ENCODE measurements around the gene STIM1.

The STIM1 gene

DNA sequence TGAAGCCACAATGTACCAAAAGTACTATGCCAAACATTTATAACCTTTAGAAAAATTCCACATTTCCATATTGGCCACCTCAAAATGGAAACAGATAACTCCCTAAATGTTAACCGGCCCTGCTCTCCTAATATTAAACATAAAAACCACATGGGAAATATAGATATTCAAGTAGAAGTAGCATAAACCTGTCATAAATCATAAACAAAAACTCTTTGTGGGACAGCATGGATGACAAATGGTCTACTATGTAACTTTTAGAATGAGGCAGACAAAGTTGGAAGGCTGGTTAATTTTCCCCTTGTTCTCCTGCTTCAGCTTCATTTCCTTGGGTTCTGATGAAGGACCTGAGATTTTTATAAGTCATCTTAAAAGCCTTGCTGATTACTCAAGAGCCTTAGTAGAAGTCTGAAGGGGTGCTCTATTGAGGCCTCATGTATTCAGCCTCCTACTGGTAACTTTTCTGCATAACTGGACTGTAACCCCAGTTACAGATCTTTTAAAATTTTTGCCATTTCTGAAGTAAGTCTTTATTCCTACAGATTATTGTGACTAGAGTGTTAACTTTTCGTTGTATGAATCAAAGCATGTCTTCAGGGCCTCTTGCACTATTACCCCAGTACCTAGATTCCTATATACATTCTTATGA lies 116.4 kb downstream of the STIM1 start:
- no peaks in the 10 kb centered on the region for H3K27me3 ChIP-seq (ENCODE audit: control insufficient read depth, low read length)
- no peaks in the 10 kb centered on the region for H3K4me1 ChIP-seq (ENCODE audit: control insufficient read depth, low read length)
- no peaks in the 10 kb centered on the region for H3F3A ChIP-seq (ENCODE audit: control insufficient read depth, insufficient read depth)
- no peaks in the 10 kb centered on the region for H4K20me1 ChIP-seq (ENCODE audit: control insufficient read depth, insufficient read depth, low read depth, low read length)
- H3K4me2 ChIP-seq (ENCODE audit: low read length), result no peak overlapping the region
- no peak overlapping the region for H3K27ac ChIP-seq (ENCODE audit: low read depth, low read length)
- no peak for TF ChIP-seq EZH2phosphoT487 (IDR thresholded peaks at IDR 0.05; ENCODE audit: borderline replicate concordance, low read length)
- TF ChIP-seq, protein P1, sequence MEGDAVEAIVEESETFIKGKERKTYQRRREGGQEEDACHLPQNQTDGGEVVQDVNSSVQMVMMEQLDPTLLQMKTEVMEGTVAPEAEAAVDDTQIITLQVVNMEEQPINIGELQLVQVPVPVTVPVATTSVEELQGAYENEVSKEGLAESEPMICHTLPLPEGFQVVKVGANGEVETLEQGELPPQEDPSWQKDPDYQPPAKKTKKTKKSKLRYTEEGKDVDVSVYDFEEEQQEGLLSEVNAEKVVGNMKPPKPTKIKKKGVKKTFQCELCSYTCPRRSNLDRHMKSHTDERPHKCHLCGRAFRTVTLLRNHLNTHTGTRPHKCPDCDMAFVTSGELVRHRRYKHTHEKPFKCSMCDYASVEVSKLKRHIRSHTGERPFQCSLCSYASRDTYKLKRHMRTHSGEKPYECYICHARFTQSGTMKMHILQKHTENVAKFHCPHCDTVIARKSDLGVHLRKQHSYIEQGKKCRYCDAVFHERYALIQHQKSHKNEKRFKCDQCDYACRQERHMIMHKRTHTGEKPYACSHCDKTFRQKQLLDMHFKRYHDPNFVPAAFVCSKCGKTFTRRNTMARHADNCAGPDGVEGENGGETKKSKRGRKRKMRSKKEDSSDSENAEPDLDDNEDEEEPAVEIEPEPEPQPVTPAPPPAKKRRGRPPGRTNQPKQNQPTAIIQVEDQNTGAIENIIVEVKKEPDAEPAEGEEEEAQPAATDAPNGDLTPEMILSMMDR (IDR thresholded peaks at IDR 0.05; ENCODE audit: low read depth, low read length, poor library complexity, severe bottlenecking), result no peak
- no peaks in the 10 kb centered on the region for H3K9me3 ChIP-seq (ENCODE audit: control insufficient read depth, insufficient read depth, low read length)
- no peaks in the 10 kb centered on the region for H3K36me3 ChIP-seq (ENCODE audit: control insufficient read depth, low read length)
- no peak overlapping the region for H3K4me3 ChIP-seq (ENCODE audit: low read length)
- H3K9me2 ChIP-seq (replicated peaks; ENCODE audit: control insufficient read depth, low read length), result no peaks in the 10 kb centered on the region
- H3K79me2 ChIP-seq (ENCODE audit: control insufficient read depth, low read length), result no peaks in the 10 kb centered on the region

DNA sequence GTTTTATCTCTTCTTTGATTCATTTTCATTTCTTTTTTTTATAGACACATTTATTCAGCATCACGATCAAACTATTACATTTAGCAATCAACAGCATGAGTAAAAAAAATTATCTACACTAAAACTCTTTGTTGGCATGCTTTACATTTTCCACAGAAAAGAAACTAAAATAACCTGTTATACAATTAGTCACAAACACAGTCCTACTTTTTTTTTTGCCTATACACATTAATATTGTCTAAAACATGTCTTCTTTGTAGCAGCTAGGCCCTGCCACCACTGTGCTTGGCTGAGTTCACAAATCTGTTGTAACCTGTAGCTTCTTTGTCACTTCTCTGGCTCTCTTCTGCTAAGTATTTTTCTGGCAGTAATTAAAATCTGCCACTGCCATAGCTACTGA lies 117.0 kb downstream of the STIM1 start:
- Histone ChIP-seq H3K4me3 (ENCODE audit: low read length) (no peak overlapping the region), H3K4me1 (ENCODE audit: control insufficient read depth, low read length) (no peaks in the 10 kb centered on the region), H3F3A (ENCODE audit: control insufficient read depth, insufficient read depth) (no peaks in the 10 kb centered on the region), H4K20me1 (ENCODE audit: control insufficient read depth, insufficient read depth, low read depth, low read length) (no peaks in the 10 kb centered on the region), H3K9me3 (ENCODE audit: control insufficient read depth, insufficient read depth, low read length) (no peaks in the 10 kb centered on the region), H3K79me2 (ENCODE audit: control insufficient read depth, low read length) (no peaks in the 10 kb centered on the region), H3K4me2 (ENCODE audit: low read length) (no peak overlapping the region), H3K9me2 (replicated peaks; ENCODE audit: control insufficient read depth, low read length) (no peaks in the 10 kb centered on the region), H3K27ac (ENCODE audit: low read depth, low read length) (no peak overlapping the region), H3K27me3 (ENCODE audit: control insufficient read depth, low read length) (no peaks in the 10 kb centered on the region), H3K36me3 (ENCODE audit: control insufficient read depth, low read length) (no peaks in the 10 kb centered on the region)
- TF ChIP-seq, protein P1 (IDR thresholded peaks at IDR 0.05; ENCODE audit: low read depth, low read length, poor library complexity, severe bottlenecking), result no peak
- no peak for TF ChIP-seq EZH2phosphoT487 (IDR thresholded peaks at IDR 0.05; ENCODE audit: borderline replicate concordance, low read length)

DNA sequence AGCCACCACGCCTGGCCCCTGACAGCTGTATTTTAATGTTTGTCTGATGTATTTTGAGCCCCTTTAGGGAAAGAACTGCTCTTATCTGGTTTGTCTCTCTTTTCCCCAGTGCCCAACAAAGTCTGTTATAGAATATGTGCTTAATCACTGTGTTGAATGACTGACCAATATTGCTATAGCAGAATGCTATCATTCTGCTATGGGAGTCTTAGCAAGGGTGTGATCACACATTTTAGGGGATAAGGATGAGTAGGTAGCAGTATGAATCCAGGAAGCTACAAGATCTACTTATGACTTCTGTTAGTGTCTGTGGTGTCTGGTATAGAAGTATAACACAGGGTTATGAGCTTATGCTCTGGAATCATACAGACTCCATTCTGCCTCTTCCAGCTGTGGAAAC lies 121.6 kb downstream of the STIM1 start:
- Histone ChIP-seq H3K27me3 (ENCODE audit: control insufficient read depth, low read length) (no peaks in the 10 kb centered on the region), H3K4me1 (ENCODE audit: control insufficient read depth, low read length) (no peaks in the 10 kb centered on the region), H3K27ac (ENCODE audit: low read depth, low read length) (no peak overlapping the region), H3K79me2 (ENCODE audit: control insufficient read depth, low read length) (no peaks in the 10 kb centered on the region), H3K4me3 (ENCODE audit: low read length) (no peak overlapping the region), H4K20me1 (ENCODE audit: control insufficient read depth, insufficient read depth, low read depth, low read length) (no peaks in the 10 kb centered on the region), H3K9me3 (ENCODE audit: control insufficient read depth, insufficient read depth, low read length) (no peaks in the 10 kb centered on the region), H3F3A (ENCODE audit: control insufficient read depth, insufficient read depth) (no peaks in the 10 kb centered on the region), H3K36me3 (ENCODE audit: control insufficient read depth, low read length) (no peaks in the 10 kb centered on the region), H3K4me2 (ENCODE audit: low read length) (no peak overlapping the region), H3K9me2 (replicated peaks; ENCODE audit: control insufficient read depth, low read length) (no peaks in the 10 kb centered on the region)
- TF ChIP-seq, protein P1 (IDR thresholded peaks at IDR 0.05; ENCODE audit: low read depth, low read length, poor library complexity, severe bottlenecking), result no peak
- TF ChIP-seq EZH2phosphoT487 (IDR thresholded peaks at IDR 0.05; ENCODE audit: borderline replicate concordance, low read length), result no peak
